K562 (cell line): Measurements from ENCODE around the gene HAUS5. TPM values are rescaled to one million over a fixed set of nuclear protein-coding genes. Genes with fewer than 3 reads are reported as not detected.

Experiments
- ATAC-seq: fragments of 200-7000 bp; cut with Tn5 transposase; 3 replicates; pipeline ENCODE4 v1.9.1; 2020; ENCODE audit warnings: moderate library complexity
- BruUV-seq: library from RNA; stranded (reverse); fragments of 400-500 nt; replicated peaks from 2 replicates; lab custom pipeline; 2021; lab: Mats Ljungman, UMichigan
- CTCF ChIA-PET: fragments of 300-600 bp; formaldehyde crosslinking; extraction: SDS; loops from one replicate; lab custom pipeline; 2021; ENCODE audit warnings: low intra/inter-chr PET ratio; lab: Yijun Ruan, JAX
- POLR2A ChIA-PET: fragments of 300-600, 350-650 bp; sonication (Branson Sonifier 250); formaldehyde crosslinking; extraction: SDS; loops from one replicate; lab custom pipeline; 2021; ENCODE audit warnings: antibody characterized with exemption, inconsistent platforms; lab: Yijun Ruan, JAX
- DNase-seq, 4 experiments: peaks; one replicate each; pipeline versions ENCODE4 v3.0.0 to v3.0.0-alpha.2; 2011 to 2018; ENCODE audit warnings: low spot score in 3 of 4, mixed read lengths in 3 of 4; ENCODE audit errors: extremely low read depth in 1 of 4
- FAIRE-seq: peaks from 2 replicates; lab custom pipeline; 2011; peaks lifted over from hg19 to GRCh38; lab: Jason Lieb, UNC
- H2AFZ ChIP-seq: 2 replicates; pipeline ENCODE4 v1.6.0; 2011; ENCODE audit warnings: low read depth, low read length, control low read depth, inconsistent platforms
- H3K27ac ChIP-seq: fragments of 200-600 bp; 3 replicates; pipeline ENCODE4 v1.8.0; 2011; ENCODE audit warnings: low read depth, mild to moderate bottlenecking, control low read depth, inconsistent platforms, low read length, moderate library complexity, mixed read lengths; ENCODE audit errors: extremely low read depth
- H3K27me3 ChIP-seq, 2 experiments: fragments of 300-600 bp in 1 of 2; 2 replicates in 1 of 2; 3 replicates in 1 of 2; pipeline versions ENCODE4 v1.6.0 to v1.8.0; 2011; ENCODE audit warnings: inconsistent platforms in 2 of 2, low read length in 2 of 2, mild to moderate bottlenecking in 1 of 2, mixed read lengths in 1 of 2, moderate library complexity in 1 of 2; ENCODE audit not compliant: control insufficient read depth in 2 of 2, insufficient read depth in 2 of 2
- H3K36me3 ChIP-seq: fragments of 300-600 bp; 3 replicates; pipeline ENCODE4 v1.8.0; 2011; ENCODE audit warnings: mild to moderate bottlenecking, low read length, inconsistent platforms; ENCODE audit not compliant: control insufficient read depth, insufficient read depth
- H3K4me1 ChIP-seq, 2 experiments: fragments of 200-600 bp in 1 of 2; replicated peaks in 1 of 2; 2 replicates in 1 of 2; 3 replicates in 1 of 2; pipeline versions ENCODE4 v1.5.1 to v1.8.0; 2011; ENCODE audit warnings: inconsistent platforms in 2 of 2, low read length in 2 of 2, mild to moderate bottlenecking in 1 of 2, mixed read lengths in 1 of 2, moderate library complexity in 1 of 2; ENCODE audit not compliant: control insufficient read depth in 2 of 2, insufficient read depth in 2 of 2
- H3K4me2 ChIP-seq: 2 replicates; pipeline ENCODE4 v1.6.1; 2011; ENCODE audit warnings: low read length, control low read depth, inconsistent platforms, mixed read lengths; ENCODE audit not compliant: insufficient read depth
- H3K4me3 ChIP-seq: fragments of 200-600 bp; sonication (generic), shearing (Covaris generic); 2 replicates; pipeline ENCODE4 v1.5.1; 2016; ENCODE audit warnings: control low read depth, inconsistent platforms
- H3K79me2 ChIP-seq: fragments of 200-600 bp; 3 replicates; pipeline ENCODE4 v1.8.0; 2011; ENCODE audit warnings: low read length, inconsistent platforms; ENCODE audit not compliant: control insufficient read depth, insufficient read depth
- H3K9ac ChIP-seq, 2 experiments: 2 replicates each; pipeline versions ENCODE4 v1.6.0 to v1.6.1; 2011; ENCODE audit warnings: low read depth in 2 of 2, low read length in 2 of 2, control low read depth in 1 of 2, inconsistent platforms in 1 of 2, mild to moderate bottlenecking in 1 of 2, mixed read lengths in 1 of 2; ENCODE audit not compliant: insufficient read depth in 1 of 2
- H3K9me1 ChIP-seq: one replicate; pipeline ENCODE4 v1.6.0; 2011; ENCODE audit warnings: inconsistent platforms, mild to moderate bottlenecking, low read length, moderate library complexity; ENCODE audit not compliant: control insufficient read depth, insufficient read depth
- H3K9me3 ChIP-seq: replicated peaks from 2 replicates; pipeline ENCODE4 v1.5.1; 2011; ENCODE audit warnings: low read depth, low read length, inconsistent platforms; ENCODE audit not compliant: control insufficient read depth, insufficient read depth
- H4K20me1 ChIP-seq: replicated peaks from 2 replicates; pipeline ENCODE4 v1.6.1; 2011; ENCODE audit warnings: low read length, inconsistent platforms, mixed read lengths; ENCODE audit not compliant: control insufficient read depth, insufficient read depth
- CBFA2T2 ChIP-seq: fragments of 450-650 bp; conservative IDR thresholded peaks from 2 replicates; pipeline ENCODE4 v1.6.1; 2017; ENCODE audit warnings: mild to moderate bottlenecking
- ELK1 ChIP-seq: sonication (generic); formaldehyde crosslinking; IDR thresholded peaks from 2 replicates; pipeline ENCODE4 v1.8.1; 2022; ENCODE audit warnings: missing genetic modification reagents
- MED1 ChIP-seq: sonication (generic); formaldehyde crosslinking; IDR thresholded peaks from 2 replicates; pipeline ENCODE4 v1.8.1; 2023; ENCODE audit warnings: missing genetic modification reagents, borderline replicate concordance
- MGA ChIP-seq: fragments of 450-650 bp; IDR thresholded peaks from 2 replicates; pipeline ENCODE4 v1.6.1; 2016; ENCODE audit warnings: mild to moderate bottlenecking, moderate library complexity
- WGBS: fragments of 100-300 bp; shearing (Covaris generic); methylation state at CpG from one replicate; pipeline ENCODE4 v1.1.6; 2016; ENCODE audit warnings: low coverage, mixed read lengths; ENCODE audit not compliant: insufficient coverage; ENCODE audit errors: missing lambda C conversion rate; 5-methylcytosine and 5-hydroxymethylcytosine counted together
- in situ Hi-C: fragments of 300-500 bp; cut with MboI; formaldehyde crosslinking; loops from 4 replicates; pipeline ENCODE4 v1.15.0; 2018; ENCODE audit warnings: inconsistent platforms, mixed read lengths
- intact Hi-C: fragments of 100-400 bp; cut with micrococcal nuclease; formaldehyde crosslinking; loops from 2 replicates; pipeline ENCODE4 v1.14.2; 2022
- polyA plus RNA-seq, 8 experiments: library from polyadenylated mRNA; depleted of rRNA in 4 of 8; stranded (reverse) in 5 of 8; unstranded in 3 of 8; fragments of >200 nt; fragmentation: Nextera tagmentation in 2 of 8; fragmentation: Illumina TruSeq in 1 of 8; extraction: Ambion mirVana in 2 of 8; extraction: Trizol in 1 of 8; gene quantifications; 2 replicates each; pipeline versions ENCODE4 v1.2.1 to v1.2.3, GENCODE V29; 2011 to 2014; ENCODE audit warnings: inconsistent platforms in 1 of 8, missing spikeins in 1 of 8
- total RNA-seq, 7 experiments: library from RNA; depleted of rRNA in 6 of 7; stranded (reverse); fragments of >200 nt in 6 of 7; fragmentation: Illumina TruSeq in 2 of 7; extraction: Trizol in 2 of 7; gene quantifications; 2 replicates each; pipeline versions ENCODE4 v1.2.1 to v1.2.3, GENCODE V29; 2011 to 2021; ENCODE audit warnings: low replicate concordance in 1 of 7

Gene HAUS5
- total and polyA plus RNA-seq, 9 of the 15 experiments (the other 6 are each of a cell fraction or from before 2014, with no cell fraction given), result 3.5 to 41.3 (median 14.2) TPM

- intact Hi-C loops, result no loop called here
- Histone ChIP-seq H3K4me3 (no peak overlapping the region), H3K9me1 (no peaks in the 10 kb centered on the region), H3K36me3 (no peaks in the 10 kb centered on the region), H3K27ac (no peak overlapping the region), H4K20me1 (no peaks in the 10 kb centered on the region), H3K9ac (no peak overlapping the region), H3K27me3 (peaks cover 19 to 32% of the 10 kb centered on the region in 2 experiments; a peak in 4 of 5 replicates), H3K4me2 (no peak overlapping the region), H2AFZ (no peak overlapping the region), H3K4me1 (peaks cover 10 to 24% of the 10 kb centered on the region in 2 experiments; a peak in 4 of 5 replicates), H3K9me3 (no peaks in the 10 kb centered on the region), H3K79me2 (no peaks in the 10 kb centered on the region)
- no peak for DNase-seq
- in situ Hi-C loops, result no loop called here
- no peak for FAIRE-seq
- ChIA-PET CTCF (no interaction called here), POLR2A (interaction anchor here (1.0 kb wide), 1 partner anchor 115 kb away, joined by 3 read pairs; no protein-coding TSS in a partner anchor)
- no TSS peak for BruUV-seq
- WGBS, result 17% methylated on average over 1 of the region's 1 CpG
- no peak for ATAC-seq
- TF ChIP-seq ELK1, result no peak
- TF ChIP-seq CBFA2T2, result no peak
- TF ChIP-seq MED1 (CRISPR knock-in tag), result no peak
- no peak for TF ChIP-seq MGA
Measured at GRCh38 chr19:35670686-35671085, 58.2 kb downstream of the HAUS5 start.
